NCI-H446 (cell line): ENCODE data around the gene YJEFN3.
A peak's percentile ranks its signal among the peaks of the same experiment; 100 is the strongest.

Experiments
- DNase-seq, 2 experiments: peaks; one replicate each; lab custom pipeline; 2025; lab: John Stamatoyannopoulos, UW

YJEFN3 gene

GRCh38 chr19:19528721-19529490 is at the start of gene YJEFN3:
Gene YJEFN3, plus strand, starts transcription at chr19:19528911. Its CDS starts 22 bp downstream, at chr19:19528933.
- no peak for DNase-seq

- DNase-seq, result no peak
These were observed 48.0 kb upstream of the YJEFN3 start for GRCh38 chr19:19480688-19481087.

- DNase-seq, result no peak
These were observed 45.7 kb upstream of the YJEFN3 start for GRCh38 chr19:19482809-19483596.

- no peak for DNase-seq
These were observed 43.3 kb upstream of the YJEFN3 start for GRCh38 chr19:19485161-19485997.

- DNase-seq, result no peak
These were observed 42.8 kb upstream of the YJEFN3 start for GRCh38 chr19:19485998-19486290.

GRCh38 chr19:19486343-19487076 is 42.2 kb upstream of the YJEFN3 start:
- DNase-seq, result no peak

GRCh38 chr19:19487077-19487949 is 41.4 kb upstream of the YJEFN3 start:
- no peak for DNase-seq

- no peak for DNase-seq
These were observed 40.5 kb upstream of the YJEFN3 start for GRCh38 chr19:19487950-19488874.

- DNase-seq, result peak in 1 of 2 experiments; percentile 18
These were observed 39.6 kb upstream of the YJEFN3 start for GRCh38 chr19:19488875-19489690.

GRCh38 chr19:19489804-19490204 is 38.9 kb upstream of the YJEFN3 start:
- no peak for DNase-seq

GRCh38 chr19:19490214-19490968 is 38.3 kb upstream of the YJEFN3 start:
- peak; percentile 69 to 85 for DNase-seq

GRCh38 chr19:19491321-19492025 is 37.2 kb upstream of the YJEFN3 start:
- DNase-seq, result no peak

- no peak for DNase-seq
These were observed 36.6 kb upstream of the YJEFN3 start for GRCh38 chr19:19492026-19492610.

- no peak for DNase-seq
These were observed 34.7 kb upstream of the YJEFN3 start for GRCh38 chr19:19493841-19494546.

- no peak for DNase-seq
These were observed 32.8 kb upstream of the YJEFN3 start for GRCh38 chr19:19495614-19496603.
